HepG2 (cell line): ENCODE measurements around the gene CDK5RAP2.
A peak's percentile ranks its signal among the peaks of the same experiment; 100 is the strongest.

Experiments
- CEBPB ChIP-seq: IDR thresholded peaks from 2 replicates; pipeline ENCODE4 v1.6.1; 2011; ENCODE audit warnings: low read depth, low read length, improper control_type of control experiment, borderline replicate concordance
- IRF2 ChIP-seq: IDR thresholded peaks from 2 replicates; pipeline ENCODE4 v1.6.1; 2018; ENCODE audit warnings: missing genetic modification reagents, missing compliant biosample characterization
- PHF8 ChIP-seq: sonication (generic); formaldehyde crosslinking; IDR thresholded peaks from 2 replicates; pipeline ENCODE4 v1.5.0; 2020; ENCODE audit warnings: missing genetic modification reagents
- ZNF224 ChIP-seq: sonication (generic); formaldehyde crosslinking; IDR thresholded peaks from 2 replicates; pipeline ENCODE4 v1.5.0; 2020; ENCODE audit warnings: mild to moderate bottlenecking, missing genetic modification reagents

DNA sequence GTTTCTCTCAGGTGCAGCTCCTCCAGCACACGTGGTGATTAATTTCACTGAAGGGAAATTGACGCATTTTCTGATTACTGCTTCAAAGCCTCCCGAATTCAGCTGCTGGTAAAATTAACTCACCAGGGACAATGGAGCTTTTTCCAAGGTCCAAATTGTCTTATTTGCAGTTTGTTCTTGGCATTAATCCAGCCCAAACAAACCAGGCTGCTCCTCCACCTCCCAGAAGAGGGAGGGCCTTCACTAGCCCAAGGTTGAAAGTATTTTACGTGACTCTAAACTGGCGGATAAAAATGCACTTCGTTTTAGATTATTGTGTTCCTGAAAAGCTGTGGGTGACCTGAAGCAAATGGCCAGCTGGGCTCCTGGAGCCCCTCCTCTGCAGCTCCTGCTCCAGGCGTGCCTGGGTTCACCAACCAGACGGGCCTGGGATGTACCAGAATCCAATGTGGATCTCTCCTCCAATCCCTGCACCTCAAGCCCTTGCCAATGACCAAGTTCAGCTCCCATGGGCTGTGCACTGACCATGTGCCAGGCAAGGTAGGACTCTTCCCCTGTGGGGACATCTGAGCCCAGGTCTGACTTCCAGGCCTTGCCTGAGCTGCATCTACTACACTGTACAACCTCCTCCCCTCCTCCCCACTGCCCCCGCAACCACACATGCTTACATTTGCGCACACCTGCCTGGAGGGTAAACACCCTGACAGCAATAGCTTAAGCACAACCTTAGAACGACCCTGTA, 193.4 kb downstream of the CDK5RAP2 start:
- TF ChIP-seq ZNF224 (CRISPR knock-in tag) = no peak
- 0 out of 2 replicates have a peak, but pooled peaks have one; percentile 22 for TF ChIP-seq PHF8 (CRISPR knock-in tag)
- no peak for TF ChIP-seq IRF2 (CRISPR knock-in tag)
- no peak for TF ChIP-seq CEBPB
